DND-41 (cell line): ENCODE measurements around the gene TUFT1.

ENCODE experiments used
- CTCF ChIP-seq: IDR thresholded peaks from 2 replicates; pipeline ENCODE4 v1.5.1; 2012; ENCODE audit warnings: borderline replicate concordance, low read length, moderate library complexity, mild to moderate bottlenecking; ENCODE audit not compliant: poor library complexity, severe bottlenecking; ENCODE audit errors: extremely low read depth
- EZH2 ChIP-seq: IDR thresholded peaks from 3 replicates; pipeline ENCODE4 v1.6.1; 2012; ENCODE audit warnings: borderline replicate concordance, low read depth, mild to moderate bottlenecking, moderate library complexity, low read length, inconsistent platforms; ENCODE audit not compliant: severe bottlenecking

DNA sequence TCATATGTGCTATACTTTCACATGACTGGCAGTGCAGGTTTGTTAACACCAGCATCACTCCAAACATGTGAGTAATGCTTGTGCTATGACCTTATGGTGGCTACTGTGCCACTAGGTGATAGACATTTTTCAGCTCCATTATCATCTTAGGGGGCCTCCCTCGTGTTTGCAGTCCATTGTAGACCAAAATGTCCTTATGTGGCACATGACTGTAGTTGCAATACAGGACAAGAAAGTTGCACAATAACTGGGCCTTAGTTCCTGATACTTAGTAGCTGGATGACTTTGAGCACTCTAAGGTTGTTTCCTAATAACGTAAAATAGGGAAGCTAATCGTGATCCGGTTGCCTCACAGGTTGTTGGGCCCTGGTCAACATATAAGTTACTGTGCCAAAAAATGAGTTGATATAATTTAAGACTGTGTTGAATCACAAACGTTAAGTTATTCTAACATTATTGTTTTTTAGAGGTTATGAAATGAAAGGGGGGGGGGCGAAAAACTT, 71.2 kb downstream of the TUFT1 start:
- TF ChIP-seq CTCF: no peak
- TF ChIP-seq EZH2: no peak
